ENCODE data around the gene CRB1.

The CRB1 gene

GRCh38 chr1:197358959-197359358 lies 90.9 kb downstream of the CRB1 start:
- no peak overlapping the region for H3K27ac ChIP-seq
- no peaks in the 10 kb centered on the region for H4K20me1 ChIP-seq
- H3K9ac ChIP-seq = no peak overlapping the region
- TF ChIP-seq Cebpa-rat (IDR thresholded peaks at IDR 0.05) = no peak
- no peak overlapping the region for H3K4me2 ChIP-seq
- no peaks in the 10 kb centered on the region for H3K27me3 ChIP-seq
- H3K4me1 ChIP-seq = no peaks in the 10 kb centered on the region
- H3K4me3 ChIP-seq = no peak overlapping the region
- H3K36me3 ChIP-seq = no peaks in the 10 kb centered on the region
- peaks cover 9% of the 10 kb centered on the region; the same call in 1 of the 2 replicates for H3K9me3 ChIP-seq

GRCh38 chr1:197360068-197360467 lies 92.0 kb downstream of the CRB1 start:
- H3K9me3 ChIP-seq = peaks cover 6% of the 10 kb centered on the region; the same call in 1 of the 2 replicates
- no peak overlapping the region for H3K4me3 ChIP-seq
- H3K9ac ChIP-seq = no peak overlapping the region
- no peaks in the 10 kb centered on the region for H3K27me3 ChIP-seq
- H4K20me1 ChIP-seq = no peaks in the 10 kb centered on the region
- no peak overlapping the region for H3K27ac ChIP-seq
- no peak overlapping the region for H3K4me2 ChIP-seq
- no peaks in the 10 kb centered on the region for H3K4me1 ChIP-seq
- no peak for TF ChIP-seq Cebpa-rat (IDR thresholded peaks at IDR 0.05)
- no peaks in the 10 kb centered on the region for H3K36me3 ChIP-seq

GRCh38 chr1:197362871-197363270 lies 94.8 kb downstream of the CRB1 start:
- H3K9me3 ChIP-seq = no peaks in the 10 kb centered on the region
- H3K4me3 ChIP-seq = no peak overlapping the region
- H4K20me1 ChIP-seq = no peaks in the 10 kb centered on the region
- no peak overlapping the region for H3K9ac ChIP-seq
- no peaks in the 10 kb centered on the region for H3K27me3 ChIP-seq
- no peaks in the 10 kb centered on the region for H3K36me3 ChIP-seq
- H3K27ac ChIP-seq = no peak overlapping the region
- no peak overlapping the region for H3K4me2 ChIP-seq
- no peaks in the 10 kb centered on the region for H3K4me1 ChIP-seq
- no peak for TF ChIP-seq Cebpa-rat (IDR thresholded peaks at IDR 0.05)

GRCh38 chr1:197363855-197364254 lies 95.8 kb downstream of the CRB1 start:
- no peak overlapping the region for H3K27ac ChIP-seq
- no peaks in the 10 kb centered on the region for H3K9me3 ChIP-seq
- no peak overlapping the region for H3K9ac ChIP-seq
- H4K20me1 ChIP-seq = no peaks in the 10 kb centered on the region
- no peaks in the 10 kb centered on the region for H3K36me3 ChIP-seq
- H3K4me2 ChIP-seq = no peak overlapping the region
- H3K4me3 ChIP-seq = no peak overlapping the region
- TF ChIP-seq Cebpa-rat (IDR thresholded peaks at IDR 0.05) = no peak
- no peaks in the 10 kb centered on the region for H3K27me3 ChIP-seq
- no peaks in the 10 kb centered on the region for H3K4me1 ChIP-seq

GRCh38 chr1:197366996-197367395 lies 98.9 kb downstream of the CRB1 start:
- no peak overlapping the region for H3K9ac ChIP-seq
- H4K20me1 ChIP-seq = no peaks in the 10 kb centered on the region
- no peaks in the 10 kb centered on the region for H3K36me3 ChIP-seq
- no peak overlapping the region for H3K4me2 ChIP-seq
- no peak overlapping the region for H3K27ac ChIP-seq
- no peaks in the 10 kb centered on the region for H3K27me3 ChIP-seq
- TF ChIP-seq Cebpa-rat (IDR thresholded peaks at IDR 0.05) = no peak
- no peak overlapping the region for H3K4me3 ChIP-seq
- no peaks in the 10 kb centered on the region for H3K9me3 ChIP-seq
- no peaks in the 10 kb centered on the region for H3K4me1 ChIP-seq

GRCh38 chr1:197367627-197368026 lies 99.6 kb downstream of the CRB1 start:
- no peak overlapping the region for H3K9ac ChIP-seq
- H3K9me3 ChIP-seq = no peaks in the 10 kb centered on the region
- TF ChIP-seq Cebpa-rat (IDR thresholded peaks at IDR 0.05) = no peak
- H3K4me3 ChIP-seq = no peak overlapping the region
- H3K4me2 ChIP-seq = no peak overlapping the region
- no peaks in the 10 kb centered on the region for H3K27me3 ChIP-seq
- no peaks in the 10 kb centered on the region for H3K36me3 ChIP-seq
- no peak overlapping the region for H3K27ac ChIP-seq
- H3K4me1 ChIP-seq = no peaks in the 10 kb centered on the region
- no peaks in the 10 kb centered on the region for H4K20me1 ChIP-seq

GRCh38 chr1:197374428-197374827 lies 106.4 kb downstream of the CRB1 start:
- H3K4me1 ChIP-seq = no peaks in the 10 kb centered on the region
- H3K9ac ChIP-seq = no peak overlapping the region
- H3K27ac ChIP-seq = no peak overlapping the region
- TF ChIP-seq Cebpa-rat (IDR thresholded peaks at IDR 0.05) = no peak
- H3K4me3 ChIP-seq = no peak overlapping the region
- H3K9me3 ChIP-seq = no peaks in the 10 kb centered on the region
- H3K36me3 ChIP-seq = no peaks in the 10 kb centered on the region
- no peaks in the 10 kb centered on the region for H3K27me3 ChIP-seq
- no peak overlapping the region for H3K4me2 ChIP-seq
- H4K20me1 ChIP-seq = no peaks in the 10 kb centered on the region

GRCh38 chr1:197384471-197384870 lies 116.4 kb downstream of the CRB1 start:
- Histone ChIP-seq H3K36me3 (no peaks in the 10 kb centered on the region), H4K20me1 (no peaks in the 10 kb centered on the region), H3K27ac (no peak overlapping the region), H3K4me2 (no peak overlapping the region), H3K9me3 (no peaks in the 10 kb centered on the region), H3K9ac (no peak overlapping the region), H3K4me1 (peaks cover under 1% of the 10 kb centered on the region; the same call in 1 of the 2 replicates), H3K4me3 (no peak overlapping the region), H3K27me3 (no peaks in the 10 kb centered on the region)
- no peak for TF ChIP-seq Cebpa-rat (IDR thresholded peaks at IDR 0.05)

GRCh38 chr1:197388801-197389200 lies 120.7 kb downstream of the CRB1 start:
- H3K27me3 ChIP-seq = no peaks in the 10 kb centered on the region
- peaks cover 29% of the 10 kb centered on the region for H3K4me1 ChIP-seq
- H3K9me3 ChIP-seq = no peaks in the 10 kb centered on the region
- no peak overlapping the region for H3K4me2 ChIP-seq
- TF ChIP-seq Cebpa-rat (IDR thresholded peaks at IDR 0.05) = no peak
- H3K4me3 ChIP-seq = no peak overlapping the region
- no peak overlapping the region for H3K9ac ChIP-seq
- H3K36me3 ChIP-seq = no peaks in the 10 kb centered on the region
- H4K20me1 ChIP-seq = no peaks in the 10 kb centered on the region
- no peak overlapping the region for H3K27ac ChIP-seq

- Histone ChIP-seq H3K9ac (no peak overlapping the region), H3K4me1 (peaks cover 29% of the 10 kb centered on the region), H3K4me2 (peak overlapping the region; percentile 61), H4K20me1 (no peaks in the 10 kb centered on the region), H3K27ac (no peak overlapping the region), H3K9me3 (no peaks in the 10 kb centered on the region), H3K4me3 (no peak overlapping the region), H3K27me3 (no peaks in the 10 kb centered on the region), H3K36me3 (no peaks in the 10 kb centered on the region)
- TF ChIP-seq Cebpa-rat (IDR thresholded peaks at IDR 0.05) = no peak
These were observed 122.8 kb downstream of the CRB1 start for GRCh38 chr1:197390856-197391255.

Data from BLaER1 (cell line).